K562 (cell line): ENCODE results near the gene MRPL38. TPM values are rescaled to one million over a fixed set of nuclear protein-coding genes. Genes with fewer than 3 reads are reported as not detected.

ENCODE experiments used
- CEBPB ChIP-seq: fragments of 450-650 bp; IDR thresholded peaks from 2 replicates; pipeline ENCODE4 v1.6.1; 2016; ENCODE audit warnings: missing genetic modification characterization, missing compliant biosample characterization
- ERF ChIP-seq: fragments of 450-650 bp; formaldehyde crosslinking; IDR thresholded peaks from 2 replicates; pipeline ENCODE4 v1.4.0; 2020; ENCODE audit warnings: mild to moderate bottlenecking, mixed read lengths
- FOXJ2 ChIP-seq: fragments of 200-800 bp; sonication (Bioruptor generic); IDR thresholded peaks from 2 replicates; pipeline ENCODE4 v1.6.1; 2016; ENCODE audit warnings: missing genetic modification characterization, missing compliant biosample characterization
- LEF1 ChIP-seq: fragments of 450-650 bp; IDR thresholded peaks from 2 replicates; pipeline ENCODE4 v1.6.1; 2016; ENCODE audit warnings: mild to moderate bottlenecking
- ZNF584 ChIP-seq: fragments of 200-800 bp; sonication (Bioruptor generic); IDR thresholded peaks from 2 replicates; pipeline ENCODE4 v1.6.1; 2016; ENCODE audit warnings: low read depth, mild to moderate bottlenecking, missing genetic modification characterization, missing compliant biosample characterization
- polyA plus RNA-seq, 8 experiments: library from polyadenylated mRNA; depleted of rRNA in 4 of 8; stranded (reverse) in 5 of 8; unstranded in 3 of 8; fragments of >200 nt; fragmentation: Nextera tagmentation in 2 of 8; fragmentation: Illumina TruSeq in 1 of 8; extraction: Ambion mirVana in 2 of 8; extraction: Trizol in 1 of 8; gene quantifications; 2 replicates each; pipeline versions ENCODE4 v1.2.1 to v1.2.3, GENCODE V29; 2011 to 2014; ENCODE audit warnings: inconsistent platforms in 1 of 8, missing spikeins in 1 of 8
- total RNA-seq, 7 experiments: library from RNA; depleted of rRNA in 6 of 7; stranded (reverse); fragments of >200 nt in 6 of 7; fragmentation: Illumina TruSeq in 2 of 7; extraction: Trizol in 2 of 7; gene quantifications; 2 replicates each; pipeline versions ENCODE4 v1.2.1 to v1.2.3, GENCODE V29; 2011 to 2021; ENCODE audit warnings: low replicate concordance in 1 of 7
- TF ChIP-seq, protein P1 (sequence below): fragments of 250-450 bp; sonication (Bioruptor Pico); IDR thresholded peaks from 2 replicates; pipeline ENCODE4 v1.5.0; 2020; ENCODE audit warnings: mild to moderate bottlenecking, borderline replicate concordance
- TF ChIP-seq, protein P2 (sequence below): fragments of 150-350 bp; conservative IDR thresholded peaks from 2 replicates; pipeline ENCODE4 v1.6.1; 2014; ENCODE audit warnings: low read length

The MRPL38 gene
- total and polyA plus RNA-seq, 9 of the 15 experiments (the other 6 are each of a cell fraction or from before 2014, with no cell fraction given): 4.5 to 154 (median 48.5) TPM

DNA sequence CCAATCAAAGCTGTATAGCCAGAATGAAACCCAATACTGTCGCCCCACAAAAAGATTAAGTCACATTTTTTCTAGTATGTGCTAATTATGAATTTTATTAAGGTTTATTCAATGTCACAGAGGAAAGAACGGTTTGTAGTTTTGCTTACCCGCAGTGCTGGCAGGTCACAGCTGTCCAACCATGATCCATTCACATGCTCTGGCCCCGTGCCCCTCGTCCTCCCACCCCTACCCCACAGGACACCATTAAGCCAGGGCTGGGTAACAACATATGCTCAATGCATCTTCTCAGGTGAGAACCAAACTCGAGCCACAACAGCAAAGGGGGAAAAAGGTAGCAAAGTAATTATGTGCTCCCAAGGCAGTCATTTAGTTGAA, 36.7 kb upstream of the MRPL38 start (continued):
- TF ChIP-seq, protein P1, sequence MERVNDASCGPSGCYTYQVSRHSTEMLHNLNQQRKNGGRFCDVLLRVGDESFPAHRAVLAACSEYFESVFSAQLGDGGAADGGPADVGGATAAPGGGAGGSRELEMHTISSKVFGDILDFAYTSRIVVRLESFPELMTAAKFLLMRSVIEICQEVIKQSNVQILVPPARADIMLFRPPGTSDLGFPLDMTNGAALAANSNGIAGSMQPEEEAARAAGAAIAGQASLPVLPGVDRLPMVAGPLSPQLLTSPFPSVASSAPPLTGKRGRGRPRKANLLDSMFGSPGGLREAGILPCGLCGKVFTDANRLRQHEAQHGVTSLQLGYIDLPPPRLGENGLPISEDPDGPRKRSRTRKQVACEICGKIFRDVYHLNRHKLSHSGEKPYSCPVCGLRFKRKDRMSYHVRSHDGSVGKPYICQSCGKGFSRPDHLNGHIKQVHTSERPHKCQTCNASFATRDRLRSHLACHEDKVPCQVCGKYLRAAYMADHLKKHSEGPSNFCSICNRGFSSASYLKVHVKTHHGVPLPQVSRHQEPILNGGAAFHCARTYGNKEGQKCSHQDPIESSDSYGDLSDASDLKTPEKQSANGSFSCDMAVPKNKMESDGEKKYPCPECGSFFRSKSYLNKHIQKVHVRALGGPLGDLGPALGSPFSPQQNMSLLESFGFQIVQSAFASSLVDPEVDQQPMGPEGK (CRISPR knock-in tag): no peak
- no peak for TF ChIP-seq CEBPB (tag)
- no peak for TF ChIP-seq ERF (CRISPR knock-in tag)
- TF ChIP-seq FOXJ2 (tag): no peak
- TF ChIP-seq ZNF584 (CRISPR knock-in tag): no peak
- TF ChIP-seq LEF1: no peak
- TF ChIP-seq, protein P2, sequence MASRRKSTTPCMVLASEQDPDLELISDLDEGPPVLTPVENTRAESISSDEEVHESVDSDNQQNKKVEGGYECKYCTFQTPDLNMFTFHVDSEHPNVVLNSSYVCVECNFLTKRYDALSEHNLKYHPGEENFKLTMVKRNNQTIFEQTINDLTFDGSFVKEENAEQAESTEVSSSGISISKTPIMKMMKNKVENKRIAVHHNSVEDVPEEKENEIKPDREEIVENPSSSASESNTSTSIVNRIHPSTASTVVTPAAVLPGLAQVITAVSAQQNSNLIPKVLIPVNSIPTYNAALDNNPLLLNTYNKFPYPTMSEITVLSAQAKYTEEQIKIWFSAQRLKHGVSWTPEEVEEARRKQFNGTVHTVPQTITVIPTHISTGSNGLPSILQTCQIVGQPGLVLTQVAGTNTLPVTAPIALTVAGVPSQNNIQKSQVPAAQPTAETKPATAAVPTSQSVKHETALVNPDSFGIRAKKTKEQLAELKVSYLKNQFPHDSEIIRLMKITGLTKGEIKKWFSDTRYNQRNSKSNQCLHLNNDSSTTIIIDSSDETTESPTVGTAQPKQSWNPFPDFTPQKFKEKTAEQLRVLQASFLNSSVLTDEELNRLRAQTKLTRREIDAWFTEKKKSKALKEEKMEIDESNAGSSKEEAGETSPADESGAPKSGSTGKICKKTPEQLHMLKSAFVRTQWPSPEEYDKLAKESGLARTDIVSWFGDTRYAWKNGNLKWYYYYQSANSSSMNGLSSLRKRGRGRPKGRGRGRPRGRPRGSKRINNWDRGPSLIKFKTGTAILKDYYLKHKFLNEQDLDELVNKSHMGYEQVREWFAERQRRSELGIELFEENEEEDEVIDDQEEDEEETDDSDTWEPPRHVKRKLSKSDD: no peak
